KMS-11 (cell line): ENCODE data around the gene POP4.

Source experiments
- H2AFZ ChIP-seq: fragments of 200-600 bp; sonication (generic); 2 replicates; pipeline ENCODE4 v1.6.1; 2016; ENCODE audit warnings: antibody characterized with exemption, mixed run types, low read depth
- H3K27ac ChIP-seq: fragments of 200-600 bp; sonication (generic); 2 replicates; pipeline ENCODE4 v1.6.1; 2016; ENCODE audit warnings: mild to moderate bottlenecking, mixed run types
- H3K27me3 ChIP-seq: fragments of 200-600 bp; sonication (generic); 2 replicates; pipeline ENCODE4 v1.6.1; 2017; ENCODE audit warnings: mild to moderate bottlenecking, low read depth, mixed run types, moderate library complexity; ENCODE audit not compliant: insufficient read depth
- H3K36me3 ChIP-seq: fragments of 200-600 bp; sonication (generic); 2 replicates; pipeline ENCODE4 v1.6.1; 2017; ENCODE audit warnings: mild to moderate bottlenecking, mixed run types; ENCODE audit not compliant: insufficient read depth
- H3K4me1 ChIP-seq: fragments of 200-600 bp; sonication (generic); 2 replicates; pipeline ENCODE4 v1.6.1; 2016; ENCODE audit warnings: mild to moderate bottlenecking, low read depth, mixed run types; ENCODE audit not compliant: poor library complexity, severe bottlenecking
- H3K4me2 ChIP-seq: fragments of 200-600 bp; sonication (generic); 2 replicates; pipeline ENCODE4 v1.7.0; 2016; ENCODE audit warnings: mild to moderate bottlenecking, mixed run types
- H3K4me3 ChIP-seq: fragments of 200-600 bp; sonication (generic); IDR thresholded peaks from 2 replicates; pipeline ENCODE4 v1.6.1; 2017; ENCODE audit warnings: low read depth, low read length, mixed read lengths; ENCODE audit not compliant: insufficient read depth
- H3K79me2 ChIP-seq: fragments of 200-600 bp; sonication (generic); 2 replicates; pipeline ENCODE4 v1.6.1; 2016; ENCODE audit warnings: low read depth, mixed run types; ENCODE audit not compliant: insufficient read depth
- H3K9ac ChIP-seq: fragments of 200-600 bp; sonication (generic); 2 replicates; pipeline ENCODE4 v1.6.1; 2016; ENCODE audit warnings: mild to moderate bottlenecking, mixed run types
- H4K20me1 ChIP-seq: fragments of 200-600 bp; sonication (generic); 2 replicates; pipeline ENCODE4 v1.6.1; 2016; ENCODE audit warnings: mild to moderate bottlenecking, mixed run types; ENCODE audit not compliant: insufficient read depth
- CTCF ChIP-seq: fragments of 200-600 bp; sonication (generic); conservative IDR thresholded peaks from 2 replicates; pipeline ENCODE4 v1.6.1; 2017; ENCODE audit warnings: low read depth, mild to moderate bottlenecking, antibody characterized with exemption, low read length, moderate library complexity, mixed read lengths

POP4 gene

GRCh38 chr19:29587059-29587458 lies 19.0 kb upstream of the POP4 start:
- no peaks in the 10 kb centered on the region for H3K79me2 ChIP-seq
- no peak overlapping the region for H3K4me2 ChIP-seq
- H3K27ac ChIP-seq = no peak overlapping the region
- TF ChIP-seq CTCF = no peak
- H3K4me1 ChIP-seq = no peaks in the 10 kb centered on the region
- H3K36me3 ChIP-seq = no peaks in the 10 kb centered on the region
- no peak overlapping the region for H2AFZ ChIP-seq
- H3K4me3 ChIP-seq = no peak overlapping the region
- H4K20me1 ChIP-seq = no peaks in the 10 kb centered on the region
- H3K9ac ChIP-seq = no peak overlapping the region
- no peaks in the 10 kb centered on the region for H3K27me3 ChIP-seq

GRCh38 chr19:29587518-29587986 lies 18.5 kb upstream of the POP4 start:
- Histone ChIP-seq H4K20me1 (no peaks in the 10 kb centered on the region), H3K27me3 (no peaks in the 10 kb centered on the region), H3K4me3 (no peak overlapping the region), H3K79me2 (no peaks in the 10 kb centered on the region), H3K9ac (no peak overlapping the region), H3K36me3 (no peaks in the 10 kb centered on the region), H3K27ac (no peak overlapping the region), H3K4me1 (no peaks in the 10 kb centered on the region), H3K4me2 (no peak overlapping the region), H2AFZ (no peak overlapping the region)
- TF ChIP-seq CTCF = no peak

DNA sequence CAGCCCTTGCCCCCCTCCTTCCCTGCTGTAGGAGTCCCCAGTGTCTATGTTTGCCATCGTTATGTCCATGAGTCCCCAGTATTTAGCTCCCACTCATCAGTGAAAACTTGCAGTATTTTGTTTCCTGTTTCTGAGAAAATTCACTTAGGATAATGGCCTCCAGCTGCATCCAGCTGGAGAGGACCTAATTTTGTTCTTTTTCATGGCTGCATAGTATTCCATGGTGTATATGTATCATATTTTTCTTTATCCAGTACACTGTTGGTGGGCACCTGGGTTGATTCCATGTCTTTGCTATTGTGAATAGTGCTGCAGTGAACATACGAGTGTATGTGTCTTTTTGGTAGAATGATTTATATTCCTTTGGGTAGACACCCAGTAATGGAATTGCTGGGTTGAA lies 18.0 kb upstream of the POP4 start:
- no peaks in the 10 kb centered on the region for H4K20me1 ChIP-seq
- no peaks in the 10 kb centered on the region for H3K79me2 ChIP-seq
- no peaks in the 10 kb centered on the region for H3K4me1 ChIP-seq
- H2AFZ ChIP-seq = no peak overlapping the region
- H3K27ac ChIP-seq = no peak overlapping the region
- no peak overlapping the region for H3K4me2 ChIP-seq
- no peaks in the 10 kb centered on the region for H3K36me3 ChIP-seq
- TF ChIP-seq CTCF = no peak
- no peak overlapping the region for H3K4me3 ChIP-seq
- no peak overlapping the region for H3K9ac ChIP-seq
- no peaks in the 10 kb centered on the region for H3K27me3 ChIP-seq

- Histone ChIP-seq H3K4me2 (no peak overlapping the region), H4K20me1 (no peaks in the 10 kb centered on the region), H3K27me3 (no peaks in the 10 kb centered on the region), H2AFZ (no peak overlapping the region), H3K9ac (no peak overlapping the region), H3K27ac (no peak overlapping the region), H3K4me1 (no peaks in the 10 kb centered on the region), H3K79me2 (no peaks in the 10 kb centered on the region), H3K36me3 (no peaks in the 10 kb centered on the region), H3K4me3 (no peak overlapping the region)
- no peak for TF ChIP-seq CTCF
These were observed 15.8 kb upstream of the POP4 start for GRCh38 chr19:29590278-29590677.

GRCh38 chr19:29591670-29592069 lies 14.4 kb upstream of the POP4 start:
- Histone ChIP-seq H3K36me3 (no peaks in the 10 kb centered on the region), H3K4me2 (no peak overlapping the region), H3K4me3 (no peak overlapping the region), H3K9ac (no peak overlapping the region), H4K20me1 (no peaks in the 10 kb centered on the region), H3K79me2 (no peaks in the 10 kb centered on the region), H3K4me1 (no peaks in the 10 kb centered on the region), H3K27ac (no peak overlapping the region), H2AFZ (no peak overlapping the region), H3K27me3 (no peaks in the 10 kb centered on the region)
- no peak for TF ChIP-seq CTCF
